HFFc6 (cell line): ENCODE data around the gene TUBA3E. TPM values are rescaled to one million over a fixed set of nuclear protein-coding genes. Genes with fewer than 3 reads are reported as not detected.
"Not testable (repeated sequence)": the region's sequence is repeated elsewhere in the genome, so short reads cannot be mapped to it uniquely, and the experiment has no call there.

ENCODE experiments used
- DNase-seq: peaks from one replicate; pipeline ENCODE4 v3.0.0-alpha.2; 2018
- H3K27ac Mint-ChIP-seq: 2 replicates; pipeline ENCODE4 v1.8.0; 2020; ENCODE audit warnings: mild to moderate bottlenecking, mixed read lengths
- H3K27me3 Mint-ChIP-seq: 2 replicates; pipeline ENCODE4 v1.8.0; 2021; ENCODE audit warnings: mild to moderate bottlenecking, moderate library complexity, mixed read lengths; ENCODE audit not compliant: insufficient read depth
- H3K36me3 Mint-ChIP-seq: 2 replicates; pipeline ENCODE4 v1.8.0; 2021; ENCODE audit warnings: low read depth, mixed read lengths
- H3K4me1 Mint-ChIP-seq: 2 replicates; pipeline ENCODE4 v1.8.0; 2020; ENCODE audit warnings: low read depth, mixed read lengths
- H3K4me3 Mint-ChIP-seq: 2 replicates; pipeline ENCODE4 v1.8.0; 2020; ENCODE audit warnings: mild to moderate bottlenecking, moderate library complexity, mixed read lengths
- H3K9me3 Mint-ChIP-seq: 2 replicates; pipeline ENCODE4 v1.8.0; 2020; ENCODE audit warnings: mild to moderate bottlenecking, mixed read lengths
- CTCF ChIP-seq: fragments of 200-600 bp; sonication (generic); IDR thresholded peaks from 2 replicates; pipeline ENCODE4 v1.5.0; 2021; ENCODE audit warnings: antibody characterized with exemption, mild to moderate bottlenecking
- total RNA-seq, 6 experiments: library from RNA; stranded (reverse); fragmentation: NEBNext Ultra II Directional; extraction: Animal tissue kit (Norgen Biotek cat#: 25700); gene quantifications; 2 replicates in 1 of 6; 3 replicates in 5 of 6; pipeline ENCODE4 v1.2.3, GENCODE V29; 2021

TUBA3E gene
- total RNA-seq, 6 experiments from 2014 or later: not detected

- no peaks in the 10 kb centered on the region for H3K27me3 Mint-ChIP-seq
- no peaks in the 10 kb centered on the region for H3K36me3 Mint-ChIP-seq
- TF ChIP-seq CTCF: no peak
- DNase-seq: no peak
- no peaks in the 10 kb centered on the region for H3K4me1 Mint-ChIP-seq
- no peak overlapping the region for H3K4me3 Mint-ChIP-seq
- no peaks in the 10 kb centered on the region for H3K9me3 Mint-ChIP-seq
- no peak overlapping the region for H3K27ac Mint-ChIP-seq
Measured at GRCh38 chr2:130156624-130157004, 41.6 kb downstream of the TUBA3E start.

- H3K9me3 Mint-ChIP-seq, H3K27me3 Mint-ChIP-seq, H3K4me1 Mint-ChIP-seq, H3K36me3 Mint-ChIP-seq, H3K4me3 Mint-ChIP-seq, H3K27ac Mint-ChIP-seq: not testable (repeated sequence)
- peak; percentile 40 for DNase-seq
- TF ChIP-seq CTCF: peak; percentile 75
Measured at GRCh38 chr2:130155956-130156623, 42.1 kb downstream of the TUBA3E start.

GRCh38 chr2:130154773-130155765, 43.2 kb downstream of the TUBA3E start:
- H3K27ac Mint-ChIP-seq: no peak overlapping the region
- no peaks in the 10 kb centered on the region for H3K4me1 Mint-ChIP-seq
- H3K27me3 Mint-ChIP-seq: no peaks in the 10 kb centered on the region
- TF ChIP-seq CTCF: no peak
- no peak overlapping the region for H3K4me3 Mint-ChIP-seq
- no peak for DNase-seq
- no peaks in the 10 kb centered on the region for H3K36me3 Mint-ChIP-seq
- H3K9me3 Mint-ChIP-seq: no peaks in the 10 kb centered on the region

- not testable (repeated sequence) for H3K4me3 Mint-ChIP-seq, DNase-seq, H3K36me3 Mint-ChIP-seq, H3K9me3 Mint-ChIP-seq, H3K4me1 Mint-ChIP-seq, H3K27me3 Mint-ChIP-seq, H3K27ac Mint-ChIP-seq
Measured at GRCh38 chr2:130154423-130154770, 43.8 kb downstream of the TUBA3E start.

- not testable (repeated sequence) for H3K4me3 Mint-ChIP-seq, H3K4me1 Mint-ChIP-seq, H3K27me3 Mint-ChIP-seq, DNase-seq, H3K36me3 Mint-ChIP-seq, H3K27ac Mint-ChIP-seq, H3K9me3 Mint-ChIP-seq
Measured at GRCh38 chr2:130153721-130154422, 44.4 kb downstream of the TUBA3E start.

GRCh38 chr2:130152816-130153595, 45.2 kb downstream of the TUBA3E start:
- Mint-ChIP-seq H3K4me3 (no peak overlapping the region), H3K27me3 (no peaks in the 10 kb centered on the region), H3K4me1 (no peaks in the 10 kb centered on the region), H3K36me3 (no peaks in the 10 kb centered on the region), H3K9me3 (no peaks in the 10 kb centered on the region), H3K27ac (no peak overlapping the region)
- TF ChIP-seq CTCF: no peak
- no peak for DNase-seq

GRCh38 chr2:130152136-130152815, 46.0 kb downstream of the TUBA3E start:
- DNase-seq, H3K9me3 Mint-ChIP-seq, H3K36me3 Mint-ChIP-seq, H3K4me1 Mint-ChIP-seq, H3K27me3 Mint-ChIP-seq, H3K27ac Mint-ChIP-seq, H3K4me3 Mint-ChIP-seq: not testable (repeated sequence)

GRCh38 chr2:130151145-130151512, 47.1 kb downstream of the TUBA3E start:
- H3K27ac Mint-ChIP-seq, H3K9me3 Mint-ChIP-seq, H3K36me3 Mint-ChIP-seq, DNase-seq, H3K4me1 Mint-ChIP-seq, H3K27me3 Mint-ChIP-seq, H3K4me3 Mint-ChIP-seq: not testable (repeated sequence)
